Loucy (cell line): Measurements from ENCODE around the gene ATP5MG.

Source experiments
- H2AFZ ChIP-seq: fragments of 200-600 bp; sonication (generic); 2 replicates; pipeline ENCODE4 v1.6.0; 2016; ENCODE audit warnings: antibody characterized with exemption, mild to moderate bottlenecking, low read length, moderate library complexity
- H3F3A ChIP-seq: fragments of 200-600 bp; 2 replicates; pipeline ENCODE4 v1.6.0; 2016; ENCODE audit warnings: antibody characterized with exemption, low read depth, mild to moderate bottlenecking
- H3K27me3 ChIP-seq: fragments of 200-600 bp; sonication (generic); 2 replicates; pipeline ENCODE4 v1.6.1; 2014; ENCODE audit warnings: low read length, mild to moderate bottlenecking; ENCODE audit not compliant: insufficient read depth, poor library complexity, severe bottlenecking
- H3K36me3 ChIP-seq: fragments of 200-600 bp; sonication (generic); 2 replicates; pipeline ENCODE4 v1.6.1; 2016; ENCODE audit warnings: low read length; ENCODE audit not compliant: insufficient read depth
- H3K4me1 ChIP-seq: fragments of 200-600 bp; sonication (generic); 2 replicates; pipeline ENCODE4 v1.5.1; 2014; ENCODE audit warnings: low read length, mild to moderate bottlenecking; ENCODE audit not compliant: insufficient read depth, poor library complexity, severe bottlenecking
- H3K4me2 ChIP-seq: fragments of 200-600 bp; sonication (generic); 2 replicates; pipeline ENCODE4 v1.6.0; 2014; ENCODE audit warnings: antibody characterized with exemption, low read length, low read depth, mild to moderate bottlenecking; ENCODE audit not compliant: poor library complexity, severe bottlenecking
- H3K4me3 ChIP-seq: fragments of 200-600 bp; sonication (generic); 2 replicates; pipeline ENCODE4 v1.5.1; 2014; ENCODE audit warnings: low read length, mild to moderate bottlenecking, mixed read lengths; ENCODE audit not compliant: poor library complexity, severe bottlenecking
- H3K79me2 ChIP-seq: fragments of 200-600 bp; sonication (generic); 2 replicates; pipeline ENCODE4 v1.6.1; 2014; ENCODE audit warnings: low read length; ENCODE audit not compliant: insufficient read depth
- H3K9ac ChIP-seq: fragments of 200-600 bp; sonication (generic); 2 replicates; pipeline ENCODE4 v1.6.0; 2014; ENCODE audit warnings: mild to moderate bottlenecking, low read depth, low read length, moderate library complexity; ENCODE audit not compliant: poor library complexity, severe bottlenecking
- H3K9me2 ChIP-seq: fragments of 200-600 bp; sonication (generic); replicated peaks from 2 replicates; pipeline ENCODE4 v1.6.1; 2016; ENCODE audit warnings: low read depth, low read length, mixed read lengths
- H3K9me3 ChIP-seq: fragments of 200-600 bp; sonication (generic); 2 replicates; pipeline ENCODE4 v1.6.1; 2014; ENCODE audit warnings: mild to moderate bottlenecking, antibody characterized with exemption, low read length, low read depth; ENCODE audit not compliant: insufficient read depth
- H4K20me1 ChIP-seq: fragments of 200-600 bp; sonication (generic); 2 replicates; pipeline ENCODE4 v1.6.0; 2014; ENCODE audit warnings: antibody characterized with exemption, low read length, mild to moderate bottlenecking; ENCODE audit not compliant: insufficient read depth, poor library complexity, severe bottlenecking
- EZH2phosphoT487 ChIP-seq: fragments of 200-600 bp; IDR thresholded peaks from 2 replicates; pipeline ENCODE4 v1.6.1; 2018; ENCODE audit warnings: antibody characterized with exemption, mild to moderate bottlenecking, moderate library complexity, borderline replicate concordance
- TF ChIP-seq, protein P1 (sequence below): fragments of 200-600 bp; sonication (generic); conservative IDR thresholded peaks from 2 replicates; pipeline ENCODE4 v1.5.1; 2014; ENCODE audit warnings: mild to moderate bottlenecking, antibody characterized with exemption, low read length

Gene ATP5MG

DNA sequence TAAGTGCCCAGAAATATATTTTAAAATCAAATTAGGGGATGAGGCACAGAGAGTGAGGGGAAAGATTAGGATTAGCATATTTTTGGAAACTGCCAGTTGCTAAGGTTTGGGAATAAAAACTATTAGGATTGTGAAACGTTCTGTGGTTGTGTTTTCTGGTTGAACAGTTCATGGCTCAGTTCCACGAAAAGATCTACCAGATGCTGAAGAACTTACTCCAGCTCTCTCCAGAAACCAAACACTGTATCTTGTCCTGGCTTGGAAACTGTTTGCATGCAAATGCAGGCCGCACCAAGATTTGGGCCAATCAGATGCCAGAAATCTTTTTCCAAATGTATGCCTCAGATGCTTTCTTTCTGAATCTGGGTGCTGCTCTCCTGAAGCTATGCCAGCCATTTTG lies 26.7 kb upstream of the ATP5MG start:
- no peaks in the 10 kb centered on the region for H3F3A ChIP-seq
- H2AFZ ChIP-seq: no peak overlapping the region
- H3K4me1 ChIP-seq: no peaks in the 10 kb centered on the region
- H4K20me1 ChIP-seq: no peaks in the 10 kb centered on the region
- H3K4me3 ChIP-seq: no peak overlapping the region
- no peaks in the 10 kb centered on the region for H3K9me3 ChIP-seq
- H3K9me2 ChIP-seq: no peaks in the 10 kb centered on the region
- no peaks in the 10 kb centered on the region for H3K79me2 ChIP-seq
- H3K9ac ChIP-seq: no peak overlapping the region
- H3K27me3 ChIP-seq: no peaks in the 10 kb centered on the region
- H3K4me2 ChIP-seq: no peak overlapping the region
- peaks cover 61% of the 10 kb centered on the region; the same call in 1 of the 2 replicates for H3K36me3 ChIP-seq
- TF ChIP-seq, protein P1, sequence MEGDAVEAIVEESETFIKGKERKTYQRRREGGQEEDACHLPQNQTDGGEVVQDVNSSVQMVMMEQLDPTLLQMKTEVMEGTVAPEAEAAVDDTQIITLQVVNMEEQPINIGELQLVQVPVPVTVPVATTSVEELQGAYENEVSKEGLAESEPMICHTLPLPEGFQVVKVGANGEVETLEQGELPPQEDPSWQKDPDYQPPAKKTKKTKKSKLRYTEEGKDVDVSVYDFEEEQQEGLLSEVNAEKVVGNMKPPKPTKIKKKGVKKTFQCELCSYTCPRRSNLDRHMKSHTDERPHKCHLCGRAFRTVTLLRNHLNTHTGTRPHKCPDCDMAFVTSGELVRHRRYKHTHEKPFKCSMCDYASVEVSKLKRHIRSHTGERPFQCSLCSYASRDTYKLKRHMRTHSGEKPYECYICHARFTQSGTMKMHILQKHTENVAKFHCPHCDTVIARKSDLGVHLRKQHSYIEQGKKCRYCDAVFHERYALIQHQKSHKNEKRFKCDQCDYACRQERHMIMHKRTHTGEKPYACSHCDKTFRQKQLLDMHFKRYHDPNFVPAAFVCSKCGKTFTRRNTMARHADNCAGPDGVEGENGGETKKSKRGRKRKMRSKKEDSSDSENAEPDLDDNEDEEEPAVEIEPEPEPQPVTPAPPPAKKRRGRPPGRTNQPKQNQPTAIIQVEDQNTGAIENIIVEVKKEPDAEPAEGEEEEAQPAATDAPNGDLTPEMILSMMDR: no peak
- TF ChIP-seq EZH2phosphoT487: no peak

DNA sequence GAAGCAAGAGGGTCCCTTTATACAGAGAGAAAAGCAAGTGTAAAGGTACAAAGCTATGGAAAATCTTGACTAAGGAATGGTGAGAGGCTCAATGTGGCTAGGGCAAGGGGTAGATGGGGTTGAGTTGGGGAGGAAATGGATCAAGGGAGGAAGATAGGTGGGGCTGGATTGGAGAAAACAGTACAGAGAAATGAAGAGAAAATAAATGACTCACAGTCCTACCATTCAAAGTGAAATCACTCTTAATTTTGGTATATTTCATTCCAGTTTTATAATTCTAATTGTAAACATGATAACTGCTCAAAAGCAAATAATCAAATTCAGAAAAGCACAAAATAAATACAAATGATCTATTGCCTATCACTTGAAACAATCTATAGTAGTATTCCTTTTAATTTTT lies 25.4 kb upstream of the ATP5MG start:
- no peak for TF ChIP-seq EZH2phosphoT487
- TF ChIP-seq, protein P1: no peak

DNA sequence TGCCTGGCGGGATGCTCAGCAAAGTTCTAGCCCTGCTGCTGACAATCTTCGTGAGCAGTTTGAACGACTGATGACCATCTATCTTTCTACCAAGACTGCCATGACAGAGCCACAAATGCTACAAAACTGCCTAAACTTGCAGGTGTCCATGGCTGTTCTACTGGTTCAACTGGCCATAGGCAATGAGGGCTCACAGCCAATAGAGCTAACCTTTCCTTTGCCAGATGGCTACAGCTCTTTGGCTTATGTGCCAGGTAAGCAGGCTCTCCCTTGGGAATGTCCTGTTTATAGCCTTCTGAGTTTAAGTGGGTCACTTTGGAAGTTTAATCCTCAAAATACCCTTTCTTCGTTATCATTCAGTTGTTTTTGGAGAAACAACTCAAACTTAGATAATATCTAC lies 21.9 kb upstream of the ATP5MG start:
- no peaks in the 10 kb centered on the region for H3K4me1 ChIP-seq
- no peaks in the 10 kb centered on the region for H3K79me2 ChIP-seq
- no peaks in the 10 kb centered on the region for H3K9me3 ChIP-seq
- H4K20me1 ChIP-seq: no peaks in the 10 kb centered on the region
- TF ChIP-seq, protein P1: no peak
- no peak for TF ChIP-seq EZH2phosphoT487
- no peaks in the 10 kb centered on the region for H3K27me3 ChIP-seq
- H3K36me3 ChIP-seq: peaks cover 54% of the 10 kb centered on the region; the same call in 1 of the 2 replicates
- H3K9ac ChIP-seq: no peak overlapping the region
- no peak overlapping the region for H2AFZ ChIP-seq
- no peaks in the 10 kb centered on the region for H3K9me2 ChIP-seq
- no peak overlapping the region for H3K4me3 ChIP-seq
- H3K4me2 ChIP-seq: no peak overlapping the region
- H3F3A ChIP-seq: no peaks in the 10 kb centered on the region

More for the DNA sequence above, 25.4 kb upstream of the ATP5MG start:
- H4K20me1 ChIP-seq: no peaks in the 10 kb centered on the region
- no peak overlapping the region for H3K4me3 ChIP-seq
- H3K4me1 ChIP-seq: no peaks in the 10 kb centered on the region
- H3F3A ChIP-seq: no peaks in the 10 kb centered on the region
- no peak overlapping the region for H3K4me2 ChIP-seq
- H3K9me3 ChIP-seq: no peaks in the 10 kb centered on the region
- H3K36me3 ChIP-seq: peaks cover 56% of the 10 kb centered on the region; the same call in 1 of the 2 replicates
- H3K27me3 ChIP-seq: no peaks in the 10 kb centered on the region
- H3K9me2 ChIP-seq: no peaks in the 10 kb centered on the region
- H3K79me2 ChIP-seq: no peaks in the 10 kb centered on the region
- no peak overlapping the region for H2AFZ ChIP-seq
- H3K9ac ChIP-seq: no peak overlapping the region
